Stomach (tissue), 9 donors: ENCODE data around the gene ENPP1. TPM values are rescaled to one million over a fixed set of nuclear protein-coding genes. Genes with fewer than 3 reads are reported as not detected.

Source experiments
- DNase-seq, 2 donors: peaks; one replicate each; pipeline versions ENCODE4 v3.0.0 to v3.0.0-alpha.2; 2013 to 2019
- H3K27ac ChIP-seq, 5 donors: fragments of 200-600 bp in 4 of 5; sonication (generic) in 4 of 5; one replicate each; pipeline ENCODE4 v1.5.1; 2013 to 2019; ENCODE audit warnings: mild to moderate bottlenecking in 1 of 5, moderate library complexity in 1 of 5
- H3K27me3 ChIP-seq, 3 donors: fragments of 200-600 bp; sonication (generic); one replicate each; pipeline ENCODE4 v1.5.1; 2017 to 2019; ENCODE audit warnings: mixed run types in 1 of 3
- H3K36me3 ChIP-seq, 4 donors: fragments of 200-600 bp; sonication (generic); 1 replicate in 3 of 4; 2 replicates in 1 of 4; pipeline ENCODE4 v1.5.1; 2016 to 2019
- H3K4me1 ChIP-seq, 4 donors: fragments of 200-600 bp; sonication (generic); one replicate each; pipeline ENCODE4 v1.5.1; 2016 to 2019
- H3K4me3 ChIP-seq, 4 donors: fragments of 200-600 bp; sonication (generic) in 3 of 4; one replicate each; pipeline ENCODE4 v1.5.1; 2016 to 2019; ENCODE audit warnings: mild to moderate bottlenecking in 1 of 4
- H3K9me3 ChIP-seq, 4 donors: fragments of 200-600 bp; sonication (generic); one replicate each; pipeline ENCODE4 v1.5.1; 2016 to 2019
- EP300 ChIP-seq: sonication (generic); formaldehyde crosslinking; IDR thresholded peaks from one replicate; pipeline ENCODE4 v1.6.1; 2017; ENCODE audit warnings: antibody characterized with exemption
- POLR2A ChIP-seq, 4 donors: fragments of 450-650 bp; IDR thresholded peaks; one replicate each; pipeline ENCODE4 v1.6.1; 2016; ENCODE audit warnings: antibody characterized with exemption in 4 of 4, control low read depth in 2 of 4, mild to moderate bottlenecking in 1 of 4, moderate library complexity in 1 of 4
- POLR2AphosphoS5 ChIP-seq, 3 donors: sonication (generic); formaldehyde crosslinking; IDR thresholded peaks; one replicate each; pipeline ENCODE4 v1.6.1; 2016; ENCODE audit warnings: antibody characterized with exemption in 3 of 3
- WGBS, 5 donors: extraction: QIAGEN DNeasy Blood & Tissue Kit in 3 of 5; methylation state at CpG; one replicate each; pipeline versions ENCODE4 v1.1.5 to v1.1.7; 2013 to 2018; 5-methylcytosine and 5-hydroxymethylcytosine counted together
- intact Hi-C: fragments of 100-400 bp; cut with DNase I; formaldehyde crosslinking; loops from one replicate; pipeline ENCODE4 v1.15.1; 2023; ENCODE audit warnings: low total_unique reads
- polyA plus RNA-seq, 3 donors: library from polyadenylated mRNA; stranded (reverse); fragments of 200-250 nt; gene quantifications; one replicate each; pipeline ENCODE4 v1.2.3, GENCODE V29; 2013
- total RNA-seq, 5 donors: library from RNA; depleted of rRNA; stranded (reverse); fragments of >200 nt; gene quantifications; one replicate each; pipeline versions ENCODE4 v1.1.0 to v1.2.3, GENCODE V29; 2014 to 2016
- TF ChIP-seq, protein P1 (sequence below), 7 experiments: fragments of 450-650 bp in 4 of 7; fragments of 200-600 bp in 3 of 7; sonication (generic) in 3 of 7; IDR thresholded peaks; one replicate each; pipeline ENCODE4 v1.5.1; 2016 to 2019; ENCODE audit warnings: antibody characterized with exemption in 7 of 7, control low read depth in 2 of 7, mild to moderate bottlenecking in 1 of 7
- donor health status: healthy with polysubstance abuse.
- donor health status: Bipolar disorder and iron deficiency.
- donor health status: healthy.

ENPP1 gene
- total and polyA plus RNA-seq, 8 donors = 0.31 to 42.0 (median 7.0) TPM

DNA sequence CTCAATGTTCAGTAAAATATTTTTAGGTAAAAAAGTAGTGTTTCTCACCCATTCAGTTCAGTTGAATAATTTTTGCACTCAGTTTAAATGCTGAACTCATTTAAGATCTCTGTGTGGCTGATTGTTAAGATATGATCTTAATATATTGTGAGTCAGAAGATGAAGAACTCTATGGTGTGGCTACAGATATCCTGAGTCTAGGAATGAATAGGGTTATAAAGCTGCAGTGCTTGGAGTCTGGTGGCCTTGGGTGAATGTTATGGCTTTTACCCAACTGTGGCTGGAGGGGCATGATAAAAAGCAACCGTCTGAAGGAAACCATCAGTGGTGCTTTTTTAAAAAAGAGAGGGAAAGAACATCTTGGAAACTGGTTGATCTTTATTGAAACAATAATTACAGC, 77.4 kb downstream of the ENPP1 start:
- H3K4me3 ChIP-seq = no peak overlapping the region
- no peaks in the 10 kb centered on the region for H3K4me1 ChIP-seq
- no peaks in the 10 kb centered on the region for H3K9me3 ChIP-seq
- DNase-seq = no peak
- peaks cover 0 to 27% (median 24%) of the 10 kb centered on the region in 4 donors for H3K36me3 ChIP-seq
- H3K27me3 ChIP-seq = no peaks in the 10 kb centered on the region
- WGBS, 5 donors = 67 to 93% (median 90%) methylated on average over 1 of the region's 1 CpG
- intact Hi-C loops = no loop called here
- TF ChIP-seq, protein P1, sequence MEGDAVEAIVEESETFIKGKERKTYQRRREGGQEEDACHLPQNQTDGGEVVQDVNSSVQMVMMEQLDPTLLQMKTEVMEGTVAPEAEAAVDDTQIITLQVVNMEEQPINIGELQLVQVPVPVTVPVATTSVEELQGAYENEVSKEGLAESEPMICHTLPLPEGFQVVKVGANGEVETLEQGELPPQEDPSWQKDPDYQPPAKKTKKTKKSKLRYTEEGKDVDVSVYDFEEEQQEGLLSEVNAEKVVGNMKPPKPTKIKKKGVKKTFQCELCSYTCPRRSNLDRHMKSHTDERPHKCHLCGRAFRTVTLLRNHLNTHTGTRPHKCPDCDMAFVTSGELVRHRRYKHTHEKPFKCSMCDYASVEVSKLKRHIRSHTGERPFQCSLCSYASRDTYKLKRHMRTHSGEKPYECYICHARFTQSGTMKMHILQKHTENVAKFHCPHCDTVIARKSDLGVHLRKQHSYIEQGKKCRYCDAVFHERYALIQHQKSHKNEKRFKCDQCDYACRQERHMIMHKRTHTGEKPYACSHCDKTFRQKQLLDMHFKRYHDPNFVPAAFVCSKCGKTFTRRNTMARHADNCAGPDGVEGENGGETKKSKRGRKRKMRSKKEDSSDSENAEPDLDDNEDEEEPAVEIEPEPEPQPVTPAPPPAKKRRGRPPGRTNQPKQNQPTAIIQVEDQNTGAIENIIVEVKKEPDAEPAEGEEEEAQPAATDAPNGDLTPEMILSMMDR (IDR thresholded peaks at IDR 0.05) = no peak
- TF ChIP-seq POLR2AphosphoS5 (IDR thresholded peaks at IDR 0.05) (no peak), POLR2A (IDR thresholded peaks at IDR 0.05) (no peak), EP300 (no peak)
- no peak overlapping the region for H3K27ac ChIP-seq

DNA sequence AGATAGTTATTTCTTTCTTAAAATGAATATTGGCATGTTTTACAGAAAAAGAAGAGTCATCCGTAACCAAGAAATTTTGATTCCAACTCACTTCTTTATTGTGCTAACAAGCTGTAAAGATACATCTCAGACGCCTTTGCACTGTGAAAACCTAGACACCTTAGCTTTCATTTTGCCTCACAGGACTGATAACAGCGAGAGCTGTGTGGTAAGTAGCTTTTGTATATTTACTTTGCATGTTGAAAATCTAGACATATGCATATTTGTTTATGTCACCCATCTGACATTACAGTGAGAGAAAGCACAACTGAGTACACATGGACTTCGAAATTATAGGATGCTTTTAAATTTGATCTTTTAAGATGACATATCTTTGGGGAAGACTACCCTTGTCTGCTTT, 78.7 kb downstream of the ENPP1 start:
- intact Hi-C loops = no loop called here
- Histone ChIP-seq H3K4me1 (no peaks in the 10 kb centered on the region), H3K27me3 (no peaks in the 10 kb centered on the region), H3K27ac (no peak overlapping the region), H3K9me3 (no peaks in the 10 kb centered on the region), H3K36me3 (peaks cover 0 to 33% (median 21%) of the 10 kb centered on the region in 4 donors), H3K4me3 (no peak overlapping the region)
- DNase-seq = no peak
- WGBS, 5 donors = 67 to 77% (median 70%) methylated on average over 4 of the region's 4 CpGs
- TF ChIP-seq POLR2AphosphoS5 (IDR thresholded peaks at IDR 0.05) (no peak), EP300 (no peak), POLR2A (IDR thresholded peaks at IDR 0.05) (no peak)
- TF ChIP-seq, protein P1 (IDR thresholded peaks at IDR 0.05) = no peak

DNA sequence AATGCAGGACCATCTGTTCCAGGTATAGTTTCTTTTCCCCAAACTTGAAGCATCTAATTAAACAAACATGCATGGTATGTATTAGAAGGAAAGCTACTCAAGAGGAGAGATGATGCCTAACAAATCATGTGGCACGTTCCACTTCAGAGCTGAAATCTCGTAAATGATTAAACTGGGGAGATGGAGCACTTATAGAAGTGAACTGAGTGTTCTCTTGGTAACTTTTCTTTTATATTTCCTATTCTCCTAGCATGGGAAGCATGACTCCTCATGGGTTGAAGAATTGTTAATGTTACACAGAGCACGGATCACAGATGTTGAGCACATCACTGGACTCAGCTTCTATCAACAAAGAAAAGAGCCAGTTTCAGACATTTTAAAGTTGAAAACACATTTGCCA, 82.3 kb downstream of the ENPP1 start:
- WGBS, 5 donors = 69 to 89% (median 79%) methylated on average over 3 of the region's 3 CpGs
- H3K9me3 ChIP-seq = no peaks in the 10 kb centered on the region
- DNase-seq = no peak
- H3K4me1 ChIP-seq = peaks cover 0 to 10% (median 2%) of the 10 kb centered on the region in 4 donors
- H3K27me3 ChIP-seq = no peaks in the 10 kb centered on the region
- peaks cover 0 to 29% (median 21%) of the 10 kb centered on the region in 4 donors for H3K36me3 ChIP-seq
- H3K4me3 ChIP-seq = no peak overlapping the region
- TF ChIP-seq POLR2A (IDR thresholded peaks at IDR 0.05) = no peak
- TF ChIP-seq POLR2AphosphoS5 (IDR thresholded peaks at IDR 0.05) = no peak
- TF ChIP-seq, protein P1 (IDR thresholded peaks at IDR 0.05) = no peak
- no peak for TF ChIP-seq EP300
- intact Hi-C loops = no loop called here
- H3K27ac ChIP-seq = no peak overlapping the region

DNA sequence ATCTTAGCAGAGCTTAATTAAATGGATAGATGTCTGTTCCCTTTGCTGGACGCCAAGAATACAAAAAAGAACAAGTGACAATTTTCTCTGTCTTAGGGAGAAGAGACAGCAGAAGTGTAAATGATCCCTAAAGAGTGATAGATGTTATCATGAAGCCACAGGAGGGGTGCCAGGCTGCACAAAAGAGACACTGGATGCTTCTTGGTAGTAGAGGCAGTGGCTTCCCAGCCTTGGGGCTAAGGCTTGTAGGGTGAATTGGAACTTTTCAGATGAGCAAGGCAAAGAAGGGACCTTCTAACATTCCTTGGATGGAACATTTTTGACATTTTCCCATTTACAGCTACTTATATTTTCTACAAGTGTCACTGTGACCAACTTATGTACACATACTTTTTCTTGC, 85.4 kb downstream of the ENPP1 start:
- peaks cover 0 to 25% (median 19%) of the 10 kb centered on the region in 4 donors for H3K36me3 ChIP-seq
- WGBS, 5 donors = 75 to 96% (median 89%) methylated on average over 1 of the region's 1 CpG
- H3K4me1 ChIP-seq = peaks cover 0 to 12% (median 3%) of the 10 kb centered on the region in 4 donors
- no peak overlapping the region for H3K4me3 ChIP-seq
- peaks cover 0 to 9% (median 7%) of the 10 kb centered on the region in 4 donors for H3K9me3 ChIP-seq
- no peak for TF ChIP-seq POLR2A (IDR thresholded peaks at IDR 0.05)
- TF ChIP-seq, protein P1 (IDR thresholded peaks at IDR 0.05) = no peak
- TF ChIP-seq EP300 = no peak
- TF ChIP-seq POLR2AphosphoS5 (IDR thresholded peaks at IDR 0.05) = no peak
- no peaks in the 10 kb centered on the region for H3K27me3 ChIP-seq
- no peak overlapping the region for H3K27ac ChIP-seq
- no peak for DNase-seq
- intact Hi-C loops = no loop called here
